Activated CD4-positive, alpha-beta T cell treated with anti-CD3 and anti-CD28 coated beads, Interleukin-2, amount 50 U/mL, for 16 hours (primary cell): ENCODE measurements around the gene SMPX.
A peak's percentile ranks its signal among the peaks of the same experiment; 100 is the strongest.
"Not testable (repeated sequence)": the region's sequence is repeated elsewhere in the genome, so short reads cannot be mapped to it uniquely, and the experiment has no call there.

ENCODE experiments used
- DNase-seq: peaks from one replicate; pipeline ENCODE4 v3.0.0-alpha.2; 2020

Gene SMPX

DNA sequence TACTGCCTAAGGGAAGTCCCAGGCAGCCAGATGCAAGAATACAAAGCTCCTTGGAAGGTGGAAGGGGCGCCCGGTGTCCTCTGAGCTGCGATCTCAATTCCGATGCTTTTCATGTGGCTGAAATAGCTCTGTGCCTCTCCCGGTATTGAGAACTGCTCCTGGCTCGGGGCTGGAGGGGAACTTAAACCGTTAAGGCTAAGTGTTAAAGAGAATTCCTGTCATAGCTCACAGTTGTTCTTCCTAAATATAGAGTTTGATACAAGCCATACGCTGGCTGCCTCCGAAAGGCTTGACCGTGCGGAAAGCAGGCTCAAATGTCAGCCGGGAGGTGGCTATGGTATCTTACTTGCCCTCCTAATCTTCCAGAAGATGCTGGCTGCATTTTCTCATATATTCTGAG, at the start of gene SMPX:
Gene SMPX, minus strand, starts transcription at position 157 of the 400 bp plus-strand sequence. CDS start 3,826 bp downstream, outside the sequence.
- no peak for DNase-seq

DNA sequence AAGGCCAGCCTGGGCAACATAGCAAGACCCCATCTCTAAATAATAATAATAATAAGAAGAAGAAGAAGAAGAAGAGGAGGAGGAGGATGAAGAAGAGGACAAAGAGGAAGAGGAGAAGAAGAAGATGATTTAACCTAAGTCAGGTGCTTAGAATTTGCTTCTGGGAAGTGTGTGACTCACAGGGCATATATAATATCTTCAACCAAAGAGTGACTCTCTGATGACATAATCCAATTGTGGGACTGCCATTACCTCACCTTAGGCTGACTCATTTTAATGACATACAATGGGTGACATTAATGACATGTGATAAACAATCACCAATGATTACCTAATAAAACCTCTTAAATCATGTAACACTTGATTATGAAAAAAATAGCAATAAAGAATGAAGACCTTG, 48.8 kb upstream of the SMPX start:
- DNase-seq = peak; percentile 0

DNA sequence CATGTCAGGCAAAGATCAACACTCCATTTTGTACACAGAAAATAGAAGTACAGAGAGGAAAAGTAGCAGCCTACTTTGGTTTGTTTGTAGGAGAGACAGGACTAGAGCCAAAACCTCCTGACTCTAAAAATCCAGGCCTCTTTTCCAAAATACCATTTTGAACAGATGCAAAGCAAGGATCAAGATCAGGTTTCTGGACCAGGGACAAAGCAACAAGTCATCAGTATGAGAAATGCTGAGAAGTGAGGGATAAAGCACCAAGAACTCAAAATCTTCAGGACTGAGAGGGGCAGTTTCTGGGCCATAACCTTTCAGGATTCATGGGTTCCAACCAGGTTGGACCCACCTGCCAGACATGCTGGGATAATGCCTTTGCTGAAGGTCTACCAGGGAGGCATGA, 44.9 kb upstream of the SMPX start:
- no peak for DNase-seq

GRCh38 chrX:21802054-21802670, 44.2 kb upstream of the SMPX start:
- DNase-seq = no peak

DNA sequence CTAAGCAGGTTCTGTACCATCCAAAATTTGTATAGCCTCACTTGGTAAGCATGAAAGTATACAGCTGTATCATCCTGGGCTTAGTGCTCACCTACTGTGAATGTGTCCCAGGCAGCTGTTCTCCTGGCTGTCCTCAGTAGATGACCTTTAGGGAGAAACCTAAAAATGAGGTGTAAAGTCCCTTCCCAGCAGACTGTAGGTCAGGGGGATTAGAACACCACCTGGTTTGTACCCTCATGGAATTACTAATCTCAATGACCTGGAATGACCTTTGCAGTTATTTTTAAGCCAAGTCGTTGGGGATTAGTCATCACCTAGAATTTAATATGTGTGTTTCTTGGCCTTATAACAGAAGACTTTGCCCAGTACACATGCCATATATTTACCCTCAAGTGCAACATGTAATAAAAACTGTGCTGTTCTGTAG, 42.4 kb upstream of the SMPX start:
- no peak for DNase-seq

GRCh38 chrX:21799767-21800166, 41.9 kb upstream of the SMPX start:
- no peak for DNase-seq

DNA sequence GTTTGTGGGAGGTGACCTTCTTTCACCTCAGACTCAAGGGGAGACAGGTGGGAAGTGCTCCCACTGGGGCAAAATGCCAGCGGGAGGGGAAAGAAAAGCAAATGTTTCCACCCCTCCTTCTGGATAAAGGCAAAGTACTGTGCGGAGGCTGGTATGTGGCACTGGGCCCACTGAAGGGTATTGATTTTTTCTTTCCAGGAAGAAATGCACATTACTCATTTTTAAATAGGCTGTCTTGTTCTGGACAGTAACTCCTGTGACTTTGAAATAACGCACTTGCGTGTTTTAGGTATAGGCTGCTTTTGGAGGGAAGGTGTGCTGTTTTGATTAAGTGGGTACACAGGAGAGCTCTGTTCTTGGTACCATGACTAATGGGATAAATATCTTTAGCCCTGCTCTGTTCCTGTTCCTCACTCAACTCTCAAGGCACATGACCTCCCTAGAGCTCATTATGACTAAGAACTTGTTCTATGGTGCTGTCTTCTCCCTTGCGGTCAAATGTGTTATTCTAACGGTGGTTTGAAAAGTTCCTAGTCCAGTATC, 40.8 kb upstream of the SMPX start:
- no peak for DNase-seq

DNA sequence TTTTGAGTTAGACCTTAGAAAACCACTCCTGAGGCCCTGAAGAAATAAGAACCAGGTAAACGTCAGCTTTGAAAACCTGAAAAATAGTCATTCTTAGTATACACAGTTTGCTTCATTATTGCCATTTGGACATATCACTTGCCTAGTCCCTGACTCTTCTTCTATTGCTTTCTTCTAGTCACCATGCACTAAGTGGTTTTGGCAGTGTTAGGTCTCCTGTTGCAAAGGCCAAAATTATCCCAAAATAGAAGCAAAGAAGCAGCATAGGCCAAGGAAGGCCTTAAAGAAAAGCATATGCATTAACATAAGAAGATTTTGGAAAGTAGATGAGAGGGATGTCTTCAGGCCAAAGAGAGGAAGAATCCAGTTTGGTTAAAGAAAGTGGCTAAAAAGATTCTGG, 24.1 kb upstream of the SMPX start:
- no peak for DNase-seq

- peak; percentile 3 for DNase-seq
These were observed 23.6 kb upstream of the SMPX start for GRCh38 chrX:21781525-21781924.

DNA sequence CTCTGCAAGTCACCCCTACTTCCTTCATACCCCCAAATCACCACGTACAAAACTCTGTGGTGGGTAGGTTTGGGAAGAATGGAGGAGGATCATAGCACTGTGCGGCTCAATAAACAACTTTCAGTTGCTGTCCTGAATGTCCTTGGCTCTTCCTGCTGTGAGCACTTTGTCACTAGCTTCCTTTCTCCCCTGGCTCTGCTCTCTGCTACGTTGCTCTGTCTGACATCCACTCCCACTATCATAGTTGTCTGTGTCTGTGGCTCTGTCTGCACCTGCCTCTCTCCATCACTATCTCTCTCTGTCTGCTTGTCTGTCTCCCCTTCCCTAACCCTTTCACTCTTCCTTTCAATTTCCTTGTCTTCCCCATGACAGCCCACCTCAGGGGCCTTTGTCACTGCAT, 21.2 kb upstream of the SMPX start:
- no peak for DNase-seq

DNA sequence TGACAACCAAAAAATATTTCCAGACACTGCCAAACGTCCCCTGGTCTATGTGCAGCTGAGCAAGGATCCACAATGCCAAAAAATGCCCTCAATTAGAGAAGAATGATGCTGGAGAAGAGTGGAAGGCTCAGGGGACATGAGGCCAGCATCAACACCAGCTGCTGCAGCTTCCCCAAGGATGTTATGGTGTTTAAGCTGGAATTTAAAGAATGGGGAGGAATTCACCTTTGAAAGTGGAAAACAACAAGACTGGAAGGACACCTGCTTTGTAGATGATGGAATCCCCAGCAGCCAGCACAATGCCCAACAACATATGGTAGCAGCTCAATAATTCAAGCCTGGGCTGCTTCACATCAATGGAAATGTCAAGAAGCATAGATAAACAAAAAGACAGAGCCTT, 20.3 kb upstream of the SMPX start:
- DNase-seq = no peak

DNA sequence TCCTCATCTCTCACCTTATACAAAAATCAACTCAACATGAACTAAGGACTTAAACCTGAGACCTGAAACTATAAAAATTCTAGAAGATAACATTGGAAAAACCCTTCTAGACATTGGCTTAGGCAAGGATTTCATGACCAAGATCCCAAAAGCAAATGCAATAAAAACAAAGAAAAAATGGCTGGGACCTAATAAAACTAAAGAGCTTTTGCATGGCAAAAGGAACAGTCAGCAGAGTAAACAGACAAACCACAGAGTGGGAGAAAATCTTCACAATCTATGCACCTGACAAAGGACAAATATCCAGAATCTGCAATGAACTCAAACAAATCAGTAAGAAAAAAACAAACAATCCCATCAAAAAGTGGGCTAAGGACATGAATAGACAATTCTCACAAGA, 17.2 kb upstream of the SMPX start:
- DNase-seq = not testable (repeated sequence)

GRCh38 chrX:21773036-21773435, 15.1 kb upstream of the SMPX start:
- DNase-seq = not testable (repeated sequence)

DNA sequence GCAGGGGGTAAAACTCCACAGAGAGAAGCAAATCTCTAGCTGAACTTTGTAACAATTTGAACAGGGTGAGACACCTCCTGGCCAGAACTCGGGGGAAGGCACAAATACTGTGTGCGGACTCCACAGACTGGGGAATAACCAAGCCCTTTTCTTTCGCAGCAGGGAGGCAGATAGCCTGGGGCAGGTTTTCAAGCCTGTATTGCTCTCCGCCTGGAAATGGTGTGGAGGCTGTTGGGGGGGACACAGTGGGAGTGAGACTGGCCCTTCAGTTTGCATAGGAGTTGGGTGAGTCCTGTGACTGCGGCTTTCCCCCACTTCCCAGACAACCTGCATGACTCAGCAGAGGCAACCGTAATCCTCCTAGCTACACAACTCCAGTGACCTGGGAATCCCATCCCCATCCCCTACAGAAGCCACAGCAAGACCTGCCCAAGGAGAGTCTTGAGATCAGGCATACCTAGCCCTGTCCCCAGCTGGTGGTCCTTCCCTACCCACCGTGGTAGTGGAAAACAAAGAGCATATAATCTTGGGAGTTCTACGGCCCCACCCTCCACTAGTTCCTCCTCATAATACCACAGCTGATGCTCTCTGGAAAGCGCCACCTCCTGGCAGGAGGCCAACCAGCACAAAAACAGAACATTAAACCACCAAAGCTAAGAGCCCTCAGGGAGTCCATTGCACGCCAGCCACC, 12.9 kb upstream of the SMPX start:
- no peak for DNase-seq

- no peak for DNase-seq
These were observed 8.2 kb upstream of the SMPX start for GRCh38 chrX:21766101-21766500.

DNA sequence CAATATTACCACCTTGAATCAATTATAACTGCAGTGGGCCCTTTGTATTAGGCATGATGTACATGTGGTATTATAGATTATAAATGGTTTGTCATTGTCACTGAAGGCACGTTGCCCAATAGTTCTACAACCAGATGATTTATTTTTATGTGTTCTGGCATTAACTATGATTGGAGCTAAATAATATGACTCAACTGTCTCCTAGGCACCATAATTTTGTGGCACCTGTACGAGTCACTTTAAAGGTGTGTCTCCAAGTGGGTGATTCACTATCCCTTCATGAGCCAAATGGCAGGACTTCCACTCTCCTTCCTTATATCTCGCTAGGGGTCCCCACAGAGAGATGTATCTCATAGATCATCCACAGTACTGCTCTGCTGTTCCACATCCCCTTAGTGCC, 6.1 kb upstream of the SMPX start:
- no peak for DNase-seq

DNA sequence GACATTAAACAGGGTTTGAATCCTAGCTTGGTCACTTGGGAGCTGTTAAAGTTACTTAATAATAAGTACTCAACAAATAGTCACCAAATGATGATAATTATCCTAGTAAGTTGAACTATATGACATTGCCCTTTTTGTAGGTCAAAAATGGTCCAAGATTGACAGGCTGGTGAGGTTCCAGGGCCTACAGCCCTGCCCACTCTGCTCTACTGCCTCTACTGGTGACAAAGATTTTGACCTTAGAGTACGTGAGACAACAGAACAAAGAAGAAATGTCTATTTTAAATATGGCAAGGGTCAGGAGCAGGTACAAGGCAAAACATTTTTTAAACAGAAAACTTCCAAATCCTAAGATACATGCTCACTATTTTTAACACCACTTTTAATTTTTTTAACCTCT, 572 bp upstream of the SMPX start:
- DNase-seq = no peak

- no peak for DNase-seq
These were observed 959 bp downstream of the SMPX start for GRCh38 chrX:21756785-21757529.

GRCh38 chrX:21749924-21750323, 8.0 kb downstream of the SMPX start:
- DNase-seq = no peak

GRCh38 chrX:21748235-21748634, 9.7 kb downstream of the SMPX start:
- no peak for DNase-seq

DNA sequence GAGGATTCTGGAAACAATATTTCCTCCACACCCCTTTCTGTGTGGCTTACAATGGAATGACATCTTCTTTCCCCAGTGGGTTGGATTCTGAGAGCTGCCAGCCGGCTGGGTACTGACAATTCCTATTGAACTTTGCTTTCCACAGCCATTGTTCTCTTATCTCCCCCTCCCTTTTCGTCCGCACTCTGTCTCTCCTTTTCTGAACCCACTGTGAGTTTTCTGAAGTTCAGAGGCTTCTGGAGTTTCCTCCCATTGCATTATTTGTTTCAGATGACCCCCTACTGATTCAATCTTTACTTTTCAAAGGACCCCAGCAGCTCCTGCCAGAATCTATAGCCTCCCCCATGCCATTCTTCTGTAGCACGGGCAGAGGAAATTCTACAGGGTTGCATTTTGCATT, 10.4 kb downstream of the SMPX start:
- no peak for DNase-seq

- DNase-seq = peak; percentile 43
These were observed 12.2 kb downstream of the SMPX start for GRCh38 chrX:21745756-21746155.

DNA sequence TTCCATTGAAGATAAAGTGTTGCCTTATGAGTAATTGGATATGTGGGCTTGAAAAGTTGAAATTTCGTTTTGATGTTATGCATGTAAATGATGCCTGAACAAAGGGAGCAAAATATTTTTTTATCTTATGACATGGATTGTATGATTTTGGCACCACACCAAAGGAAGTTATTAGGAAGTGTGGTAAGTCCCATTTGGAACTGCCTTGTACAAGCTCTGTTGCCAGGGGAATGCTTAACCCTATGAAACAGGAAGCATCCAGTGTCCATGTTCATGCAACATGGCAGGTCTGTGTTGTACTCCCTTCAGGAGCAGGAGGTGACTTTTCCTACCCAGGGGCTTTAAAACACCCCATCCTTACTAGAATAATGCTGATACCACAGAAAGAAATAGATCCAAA, 13.2 kb downstream of the SMPX start:
- no peak for DNase-seq

- DNase-seq = no peak
These were observed 13.9 kb downstream of the SMPX start for GRCh38 chrX:21744060-21744459.
